ENCODE data around the gene USF1. TPM values are rescaled to one million over a fixed set of nuclear protein-coding genes. Genes with fewer than 3 reads are reported as not detected.
A peak's percentile ranks its signal among the peaks of the same experiment; 100 is the strongest.

Gene USF1
- total and polyA plus RNA-seq, 9 of the 15 experiments (the other 6 are each of a cell fraction or from before 2014, with no cell fraction given) = 7.4 to 60.2 (median 54.2) TPM

DNA sequence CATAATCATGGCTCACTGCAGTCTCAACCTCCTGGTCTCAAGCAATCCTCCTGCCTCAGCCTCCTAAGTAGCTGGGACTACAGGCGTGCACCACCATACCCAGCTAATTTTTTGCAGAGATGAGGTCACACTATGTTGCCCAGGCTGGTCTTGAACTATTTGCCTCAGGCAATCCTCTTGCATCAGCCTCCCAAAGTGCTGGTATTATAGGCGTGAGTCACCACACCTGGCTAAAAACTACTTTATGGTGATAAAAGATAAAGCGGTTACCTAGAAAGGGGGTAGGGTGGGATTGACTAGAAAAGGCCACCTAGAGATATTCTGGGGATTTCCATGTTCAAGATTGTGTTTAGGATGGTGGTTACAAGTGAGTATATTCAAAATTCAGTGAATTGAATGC lies 12.0 kb downstream of the USF1 start:
- Histone ChIP-seq H3K9me3 (replicated peaks; ENCODE audit: control insufficient read depth, insufficient read depth, low read depth, low read length) (no peaks in the 10 kb centered on the region), H3K79me2 (ENCODE audit: control insufficient read depth, insufficient read depth, low read length) (no peaks in the 10 kb centered on the region), H2AFZ (ENCODE audit: low read depth, low read length) (no peak overlapping the region), H3K27ac (ENCODE audit: extremely low read depth, low read depth, low read length) (no peak overlapping the region), H3K4me1 (replicated peaks in 1 of 2; ENCODE audit: control insufficient read depth in 2 of 2, insufficient read depth in 2 of 2, low read length in 2 of 2) (peaks cover 3 to 13% of the 10 kb centered on the region in 2 experiments), H3K27me3 (ENCODE audit: control insufficient read depth in 2 of 2, insufficient read depth in 2 of 2, low read length in 2 of 2) (no peaks in the 10 kb centered on the region), H3K9ac (ENCODE audit: insufficient read depth in 1 of 2, low read depth in 2 of 2, low read length in 2 of 2) (no peak overlapping the region), H3K4me3 (no peak overlapping the region), H3K4me2 (ENCODE audit: insufficient read depth, low read length) (no peak overlapping the region), H3K36me3 (ENCODE audit: control insufficient read depth, insufficient read depth, low read length) (peaks cover 5% of the 10 kb centered on the region; the same call in 1 of the 3 replicates), H3K9me1 (ENCODE audit: control insufficient read depth, insufficient read depth, low read length) (no peaks in the 10 kb centered on the region), H4K20me1 (replicated peaks; ENCODE audit: control insufficient read depth, insufficient read depth, low read length) (no peaks in the 10 kb centered on the region)
- POLR2A ChIA-PET = interaction anchor here (0.8 to 1.4 kb wide), 2 partner anchors 13 to 23 kb away, joined by 3 to 5 read pairs; partner anchors contain the start of gene F11R
- in situ Hi-C loops (cut with MboI) (no loop called here), intact Hi-C loops (cut with micrococcal nuclease) (no loop called here)
- BruUV-seq (replicated peaks) = no TSS peak
- ATAC-seq = peak; percentile 68
- peak in 2 of 4 experiments; percentile 47 to 57 for DNase-seq (ENCODE audit: extremely low read depth in 1 of 4, low spot score in 3 of 4)
- CTCF ChIA-PET (ENCODE audit: low intra/inter-chr PET ratio) = no interaction called here
- 28% methylated on average over 3 of the region's 3 CpGs for WGBS (ENCODE audit: insufficient coverage, low coverage, missing lambda C conversion rate)
- FAIRE-seq = no peak
- TF ChIP-seq JUNB (CRISPR knock-in tag; conservative IDR thresholded peaks at IDR 0.05) (no peak), NFIC (IDR thresholded peaks at IDR 0.05) (no peak), ARID1B (IDR thresholded peaks at IDR 0.05) (peak; percentile 73), TAL1 (IDR thresholded peaks at IDR 0.05) (peak; percentile 45), JUND (IDR thresholded peaks at IDR 0.05; ENCODE audit: borderline replicate concordance, low read depth, low read length) (peak; percentile 70), JUND (tag; IDR thresholded peaks at IDR 0.05; ENCODE audit: borderline replicate concordance, low read depth, low read length) (peak; percentile 35; the same call in 1 of the 3 replicates), STAT5A (IDR thresholded peaks at IDR 0.05; ENCODE audit: borderline replicate concordance, low read length) (peak; percentile 35; the same call in 1 of the 2 replicates), CBFA2T2 (conservative IDR thresholded peaks at IDR 0.05) (peak; percentile 58), SMARCE1 (IDR thresholded peaks at IDR 0.05) (0 out of 2 replicates have a peak, but pooled peaks have one; percentile 34), E2F3 (CRISPR knock-in tag; IDR thresholded peaks at IDR 0.05) (no peak), CEBPG (CRISPR knock-in tag; IDR thresholded peaks at IDR 0.05) (peak; percentile 85), CEBPG (tag; conservative IDR thresholded peaks at IDR 0.05 in 1 of 2, IDR thresholded peaks at IDR 0.05 in 1 of 2) (peak in 1 of 2 experiments; percentile 33; a peak in 1 of 4 replicates), ZEB2 (IDR thresholded peaks at IDR 0.05) (peak; percentile 77), ATF7 (IDR thresholded peaks at IDR 0.05) (peak; percentile 46; the same call in 1 of the 2 replicates), CBFA2T3 (IDR thresholded peaks at IDR 0.05) (peak; percentile 62), EP300 (IDR thresholded peaks at IDR 0.05; ENCODE audit: low read length) (peak; percentile 53; the same call in 1 of the 2 replicates), TRIM24 (IDR thresholded peaks at IDR 0.05) (peak; percentile 66 to 67), DPF2 (IDR thresholded peaks at IDR 0.05) (peak; percentile 74), ZNF644 (tag; IDR thresholded peaks at IDR 0.05; ENCODE audit: low read depth) (no peak), TEAD4 (IDR thresholded peaks at IDR 0.05; ENCODE audit: low read length) (peak; percentile 36; the same call in 1 of the 2 replicates), TEAD4 (CRISPR knock-in tag; IDR thresholded peaks at IDR 0.05; ENCODE audit: borderline replicate concordance) (no peak)
- TF ChIP-seq, protein P1, sequence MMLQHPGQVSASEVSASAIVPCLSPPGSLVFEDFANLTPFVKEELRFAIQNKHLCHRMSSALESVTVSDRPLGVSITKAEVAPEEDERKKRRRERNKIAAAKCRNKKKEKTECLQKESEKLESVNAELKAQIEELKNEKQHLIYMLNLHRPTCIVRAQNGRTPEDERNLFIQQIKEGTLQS (IDR thresholded peaks at IDR 0.05) = peak; percentile 91
- TF ChIP-seq, protein P1 (CRISPR knock-in tag; conservative IDR thresholded peaks at IDR 0.05) = no peak
- TF ChIP-seq, protein P2, sequence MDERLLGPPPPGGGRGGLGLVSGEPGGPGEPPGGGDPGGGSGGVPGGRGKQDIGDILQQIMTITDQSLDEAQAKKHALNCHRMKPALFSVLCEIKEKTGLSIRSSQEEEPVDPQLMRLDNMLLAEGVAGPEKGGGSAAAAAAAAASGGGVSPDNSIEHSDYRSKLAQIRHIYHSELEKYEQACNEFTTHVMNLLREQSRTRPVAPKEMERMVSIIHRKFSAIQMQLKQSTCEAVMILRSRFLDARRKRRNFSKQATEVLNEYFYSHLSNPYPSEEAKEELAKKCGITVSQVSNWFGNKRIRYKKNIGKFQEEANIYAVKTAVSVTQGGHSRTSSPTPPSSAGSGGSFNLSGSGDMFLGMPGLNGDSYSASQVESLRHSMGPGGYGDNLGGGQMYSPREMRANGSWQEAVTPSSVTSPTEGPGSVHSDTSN (CRISPR knock-in tag; IDR thresholded peaks at IDR 0.05; ENCODE audit: low read depth) = no peak
- TF ChIP-seq, protein P2 (tag; conservative IDR thresholded peaks at IDR 0.05; ENCODE audit: low read depth) = no peak
